ENCODE measurements around the gene SNX12. TPM values are rescaled to one million over a fixed set of nuclear protein-coding genes. Genes with fewer than 3 reads are reported as not detected.

Gene SNX12
- total and polyA plus RNA-seq, 2 of the 4 experiments (the other 2 are of a cell fraction), result 59.9 to 63.0 TPM

- Histone ChIP-seq H3K79me1 (ENCODE audit: low read depth in 1 of 2, low read length in 2 of 2) (no peaks in the 10 kb centered on the region), H3K4me1 (ENCODE audit: control insufficient read depth, insufficient read depth, low read length) (no peaks in the 10 kb centered on the region), H4K8ac (ENCODE audit: low read depth in 2 of 2, low read length in 2 of 2) (no peak overlapping the region), H3K27me3 (ENCODE audit: control insufficient read depth, insufficient read depth, low read length) (peaks cover 24% of the 10 kb centered on the region), H3K4me3 (ENCODE audit: insufficient read depth, low read depth, low read length) (no peak overlapping the region), H3K9me3 (ENCODE audit: control insufficient read depth, insufficient read depth, low read length) (no peaks in the 10 kb centered on the region), H3K9me1 (ENCODE audit: insufficient read depth, low read length) (no peaks in the 10 kb centered on the region), H2AFZ (replicated peaks; ENCODE audit: low read length, poor library complexity) (no peak overlapping the region), H4K20me1 (ENCODE audit: insufficient read depth, low read length) (no peaks in the 10 kb centered on the region), H3K4ac (ENCODE audit: low read depth, low read length) (no peak overlapping the region), H3K18ac (ENCODE audit: low read depth, low read length) (no peak overlapping the region), H3K9ac (ENCODE audit: low read depth, low read length) (no peak overlapping the region), H3K56ac (ENCODE audit: extremely low read depth, insufficient read depth, low read length) (no peak overlapping the region), H2BK120ac (ENCODE audit: low read depth, low read length) (no peak overlapping the region), H3K4me2 (ENCODE audit: low read depth, low read length) (no peak overlapping the region), H3K36me3 (ENCODE audit: control insufficient read depth, insufficient read depth, low read length) (no peaks in the 10 kb centered on the region), H4K5ac (ENCODE audit: low read depth, low read length) (no peak overlapping the region), H3K23ac (ENCODE audit: low read depth, low read length) (no peak overlapping the region), H3K14ac (replicated peaks; ENCODE audit: low read depth, low read length) (no peak overlapping the region), H2BK5ac (ENCODE audit: low read depth, low read length, poor library complexity, severe bottlenecking) (no peak overlapping the region), H4K91ac (ENCODE audit: insufficient read depth, low read depth, low read length) (no peak overlapping the region), H3K27ac (ENCODE audit: insufficient read depth, low read length) (no peak overlapping the region), H2BK20ac (ENCODE audit: low read depth, low read length) (no peak overlapping the region), H2AK9ac (replicated peaks; ENCODE audit: low read depth, low read length, poor library complexity) (no peak overlapping the region), H2BK15ac (ENCODE audit: low read depth, low read length) (no peak overlapping the region), H2AK5ac (ENCODE audit: low read depth, low read length) (no peak overlapping the region)
- 28% methylated on average over 2 of the region's 5 CpGs; no CpG with 5 or more reads in 1 of the 2 experiments for WGBS, 2 experiments (ENCODE audit: extremely low coverage in 2 of 2, insufficient read length in 1 of 2)
- no TSS peak for BruUV-seq (replicated peaks)
- intact Hi-C loops (cut with micrococcal nuclease) (no loop called here), in situ Hi-C loops (cut with MboI; ENCODE audit: low sequenced_read_pairs) (no loop called here), dilution Hi-C loops (cut with HindIII; ENCODE audit: low sequenced_read_pairs, unreplicated experiment) (no loop called here)
- no peak for DNase-seq
- ChIA-PET CTCF (no interaction called here), POLR2A (ENCODE audit: unreplicated experiment) (no interaction called here)
- no peak for ATAC-seq (ENCODE audit: low read depth)
- TF ChIP-seq RFX5 (IDR thresholded peaks at IDR 0.05; ENCODE audit: low read depth, low read length), result no peak
Measured at GRCh38 chrX:71111921-71112431, 43.8 kb upstream of the SNX12 start.
